Lower lobe of right lung (tissue), 2 donors: ENCODE results near the gene LGALS16. TPM values are rescaled to one million over a fixed set of nuclear protein-coding genes. Genes with fewer than 3 reads are reported as not detected.
"Not testable (repeated sequence)": the region's sequence is repeated elsewhere in the genome, so short reads cannot be mapped to it uniquely, and the experiment has no call there.

ENCODE experiments used
- ATAC-seq, 2 donors: fragments of 200-7000 bp; cut with Tn5 transposase; one replicate each; pipeline ENCODE4 v1.9.1; 2020 to 2022; ENCODE audit warnings: mild to moderate bottlenecking in 2 of 2, moderate library complexity in 2 of 2
- DNase-seq: peaks from one replicate; pipeline ENCODE4 v3.0.0-alpha.2; 2020
- H3K27ac ChIP-seq: fragments of 200-600 bp; one replicate; pipeline ENCODE4 v1.8.0; 2022
- H3K27me3 ChIP-seq: fragments of 200-600 bp; one replicate; pipeline ENCODE4 v1.8.0; 2022; ENCODE audit warnings: low read depth
- H3K36me3 ChIP-seq: fragments of 200-600 bp; one replicate; pipeline ENCODE4 v1.8.0; 2022; ENCODE audit warnings: mild to moderate bottlenecking
- H3K4me1 ChIP-seq: fragments of 200-600 bp; one replicate; pipeline ENCODE4 v1.8.0; 2022
- H3K4me3 ChIP-seq: fragments of 200-600 bp; one replicate; pipeline ENCODE4 v1.8.0; 2022; ENCODE audit warnings: mild to moderate bottlenecking
- H3K9me3 ChIP-seq: fragments of 200-600 bp; one replicate; pipeline ENCODE4 v1.8.0; 2022
- intact Hi-C: fragments of 100-400 bp; cut with DNase I; formaldehyde crosslinking; loops from one replicate; pipeline ENCODE4 v1.11.0; 2022
- total RNA-seq: library from RNA; stranded (reverse); fragmentation: NEBNext Ultra II Directional; extraction: Animal tissue kit (Norgen Biotek cat#: 25700); gene quantifications from one replicate; pipeline ENCODE4 v1.2.1, GENCODE V29; 2021
- TF ChIP-seq, protein P1 (sequence below): fragments of 200-600 bp; IDR thresholded peaks from one replicate; pipeline ENCODE4 v1.8.0; 2022; ENCODE audit warnings: antibody characterized with exemption, mild to moderate bottlenecking
- donor health status: DM: no; HTN: yes; CAD: no; lungs with severe emphysema.

Gene LGALS16
- total RNA-seq, 1 donor from 2014 or later = not detected

DNA sequence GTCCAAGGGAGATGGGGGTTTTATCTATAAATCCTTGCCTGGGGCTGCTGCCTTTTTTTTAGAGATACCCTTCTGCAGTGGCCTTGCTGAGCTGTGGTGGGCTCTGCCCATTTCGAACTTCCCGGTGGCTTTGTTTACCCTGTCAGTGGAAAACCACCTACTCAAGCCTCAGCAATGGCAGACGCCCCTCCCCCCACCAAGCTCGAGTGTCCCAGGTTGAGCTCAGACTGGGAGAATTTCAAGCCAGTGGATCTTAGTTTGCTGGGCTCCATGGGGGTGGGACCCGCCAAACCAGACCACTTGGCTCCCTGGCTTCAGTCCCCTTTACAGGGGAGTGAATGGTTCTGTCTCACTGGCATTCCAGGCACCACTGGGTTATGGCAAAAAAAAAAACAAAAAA lies 31.8 kb upstream of the LGALS16 start:
- DNase-seq (no peak), ATAC-seq (no peak)
- TF ChIP-seq, protein P1, sequence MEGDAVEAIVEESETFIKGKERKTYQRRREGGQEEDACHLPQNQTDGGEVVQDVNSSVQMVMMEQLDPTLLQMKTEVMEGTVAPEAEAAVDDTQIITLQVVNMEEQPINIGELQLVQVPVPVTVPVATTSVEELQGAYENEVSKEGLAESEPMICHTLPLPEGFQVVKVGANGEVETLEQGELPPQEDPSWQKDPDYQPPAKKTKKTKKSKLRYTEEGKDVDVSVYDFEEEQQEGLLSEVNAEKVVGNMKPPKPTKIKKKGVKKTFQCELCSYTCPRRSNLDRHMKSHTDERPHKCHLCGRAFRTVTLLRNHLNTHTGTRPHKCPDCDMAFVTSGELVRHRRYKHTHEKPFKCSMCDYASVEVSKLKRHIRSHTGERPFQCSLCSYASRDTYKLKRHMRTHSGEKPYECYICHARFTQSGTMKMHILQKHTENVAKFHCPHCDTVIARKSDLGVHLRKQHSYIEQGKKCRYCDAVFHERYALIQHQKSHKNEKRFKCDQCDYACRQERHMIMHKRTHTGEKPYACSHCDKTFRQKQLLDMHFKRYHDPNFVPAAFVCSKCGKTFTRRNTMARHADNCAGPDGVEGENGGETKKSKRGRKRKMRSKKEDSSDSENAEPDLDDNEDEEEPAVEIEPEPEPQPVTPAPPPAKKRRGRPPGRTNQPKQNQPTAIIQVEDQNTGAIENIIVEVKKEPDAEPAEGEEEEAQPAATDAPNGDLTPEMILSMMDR = no peak
- H3K27ac ChIP-seq = no peak overlapping the region
- intact Hi-C loops = no loop called here
- H3K4me1 ChIP-seq = no peaks in the 10 kb centered on the region
- no peaks in the 10 kb centered on the region for H3K9me3 ChIP-seq
- H3K27me3 ChIP-seq = peaks cover 14% of the 10 kb centered on the region
- H3K36me3 ChIP-seq = no peaks in the 10 kb centered on the region
- no peak overlapping the region for H3K4me3 ChIP-seq

DNA sequence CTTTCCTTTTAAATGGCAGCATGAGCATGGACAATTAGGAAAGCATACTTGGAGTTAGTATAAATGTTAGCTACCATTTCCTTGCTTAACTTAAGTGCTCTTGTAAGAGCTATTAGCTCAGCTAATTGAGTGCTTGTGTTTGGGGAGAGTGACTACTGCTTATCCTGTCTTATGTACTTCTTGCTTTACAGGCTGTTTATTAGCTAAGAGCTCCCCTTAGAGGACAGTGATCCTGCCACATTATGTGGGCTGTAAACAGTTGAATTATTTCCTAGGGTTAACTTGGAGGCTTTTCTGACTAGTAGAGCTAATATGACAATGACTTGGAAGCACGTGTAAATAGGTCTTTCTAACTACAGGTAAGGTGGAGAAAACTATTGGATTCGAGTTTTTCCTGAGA lies 28.1 kb upstream of the LGALS16 start:
- H3K27me3 ChIP-seq = peaks cover 16% of the 10 kb centered on the region
- intact Hi-C loops, H3K4me3 ChIP-seq, H3K4me1 ChIP-seq, H3K36me3 ChIP-seq, DNase-seq, ATAC-seq, H3K27ac ChIP-seq, H3K9me3 ChIP-seq: not testable (repeated sequence)

DNA sequence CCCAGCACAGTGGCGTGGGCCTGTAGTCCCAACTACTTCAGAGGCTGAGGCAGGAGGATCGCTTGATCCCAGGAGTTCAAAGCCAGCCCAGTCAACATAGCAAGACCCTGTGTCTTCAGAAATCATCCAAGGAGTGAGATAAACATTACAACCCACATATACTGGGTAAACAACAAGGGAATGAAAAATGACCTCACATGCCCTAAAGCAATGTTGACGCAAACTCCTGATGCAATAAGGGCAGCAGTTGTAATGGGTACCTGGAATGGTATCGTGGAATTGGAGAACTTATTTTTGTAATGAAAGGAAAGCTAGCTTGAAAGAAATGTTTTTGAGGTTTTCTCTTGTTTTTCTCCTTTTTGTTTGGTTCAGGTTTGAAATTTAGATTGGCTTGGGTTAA lies 24.5 kb upstream of the LGALS16 start:
- intact Hi-C loops = no loop called here
- TF ChIP-seq, protein P1 = no peak
- H3K27me3 ChIP-seq = peaks cover 2% of the 10 kb centered on the region
- no peak overlapping the region for H3K4me3 ChIP-seq
- H3K27ac ChIP-seq = no peak overlapping the region
- no peak for DNase-seq
- H3K9me3 ChIP-seq = no peaks in the 10 kb centered on the region
- H3K36me3 ChIP-seq = no peaks in the 10 kb centered on the region
- no peak for ATAC-seq
- H3K4me1 ChIP-seq = no peaks in the 10 kb centered on the region

DNA sequence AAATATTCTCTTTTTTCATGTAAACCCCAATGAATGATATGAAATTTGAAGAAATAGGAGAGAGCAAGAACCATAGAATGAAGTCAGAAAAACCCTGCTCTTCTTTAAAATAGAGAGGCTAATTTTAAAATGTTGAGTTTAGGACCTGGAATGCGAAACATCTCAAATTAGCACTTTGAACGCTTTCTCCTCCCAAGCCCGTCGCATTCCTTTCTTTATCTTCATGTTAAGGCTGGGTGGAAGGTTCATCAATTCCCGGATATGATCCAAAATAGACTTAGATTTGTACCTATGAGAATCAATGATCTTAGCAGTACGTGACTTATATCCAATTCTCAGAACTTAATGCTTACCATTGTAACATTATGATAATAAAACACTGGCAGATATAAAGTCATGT lies 24.1 kb upstream of the LGALS16 start:
- Histone ChIP-seq H3K27ac (no peak overlapping the region), H3K36me3 (no peaks in the 10 kb centered on the region), H3K27me3 (peaks cover 2% of the 10 kb centered on the region), H3K4me3 (no peak overlapping the region), H3K9me3 (no peaks in the 10 kb centered on the region), H3K4me1 (no peaks in the 10 kb centered on the region)
- no peak for ATAC-seq
- intact Hi-C loops = no loop called here
- TF ChIP-seq, protein P1 = no peak
- no peak for DNase-seq

DNA sequence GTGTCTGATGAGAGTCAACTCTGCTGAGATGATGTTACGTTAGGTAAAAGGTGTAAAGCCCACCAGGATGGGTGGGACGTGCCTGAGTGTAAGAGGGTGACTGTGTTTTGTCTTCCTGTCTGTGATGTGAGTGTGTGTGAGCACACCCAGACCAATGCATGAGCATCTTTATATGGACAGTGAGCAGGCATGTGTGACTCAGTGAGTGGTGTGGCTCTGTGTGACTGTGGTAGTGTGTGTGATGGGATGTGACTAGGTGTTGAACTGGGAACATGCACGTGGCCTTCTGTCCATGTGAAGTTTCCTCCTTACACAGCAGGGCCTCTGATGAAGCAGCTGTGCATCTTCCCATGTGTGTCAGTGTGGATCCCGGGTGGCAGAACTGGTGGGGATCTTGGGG lies 17.8 kb upstream of the LGALS16 start:
- H3K27me3 ChIP-seq = no peaks in the 10 kb centered on the region
- intact Hi-C loops = no loop called here
- no peak overlapping the region for H3K27ac ChIP-seq
- no peak for ATAC-seq
- H3K36me3 ChIP-seq = no peaks in the 10 kb centered on the region
- no peaks in the 10 kb centered on the region for H3K9me3 ChIP-seq
- TF ChIP-seq, protein P1 = no peak
- no peak overlapping the region for H3K4me3 ChIP-seq
- H3K4me1 ChIP-seq = no peaks in the 10 kb centered on the region
- DNase-seq = no peak

DNA sequence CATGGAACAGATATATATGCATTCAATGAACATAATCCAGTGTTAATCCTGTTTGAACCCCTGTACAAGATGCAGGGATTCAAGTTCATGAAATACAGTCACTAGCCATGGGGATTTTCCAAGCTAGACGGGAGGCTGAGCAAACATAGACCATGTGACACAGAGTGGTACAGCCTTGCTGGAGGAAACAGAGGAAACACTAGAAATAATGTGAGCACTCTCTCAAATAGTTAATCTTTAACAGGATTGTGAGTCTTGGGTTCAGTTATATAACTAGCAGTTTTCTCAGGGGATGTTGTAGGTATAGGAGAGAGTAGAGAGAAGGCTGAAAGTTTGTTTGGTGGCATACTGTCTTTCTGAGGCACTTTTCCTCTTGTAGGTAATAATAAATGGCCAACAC lies 13.9 kb upstream of the LGALS16 start:
- TF ChIP-seq, protein P1 = no peak
- H3K9me3 ChIP-seq = no peaks in the 10 kb centered on the region
- no peak for DNase-seq
- ATAC-seq = peak; percentile 76
- no peaks in the 10 kb centered on the region for H3K4me1 ChIP-seq
- H3K27ac ChIP-seq = no peak overlapping the region
- no peak overlapping the region for H3K4me3 ChIP-seq
- H3K27me3 ChIP-seq = peaks cover 3% of the 10 kb centered on the region
- H3K36me3 ChIP-seq = no peaks in the 10 kb centered on the region
- intact Hi-C loops = no loop called here
